Measurements from ENCODE around the gene ATP5MC3.

ATP5MC3 gene

GRCh38 chr2:175140332-175140731 lies 41.2 kb downstream of the ATP5MC3 start:
- no peak for TF ChIP-seq CTCF (IDR thresholded peaks at IDR 0.05; ENCODE audit: borderline replicate concordance, insufficient read depth, low read depth, low read length)
- H3K4me3 ChIP-seq (ENCODE audit: low read depth, low read length): no peak overlapping the region

DNA sequence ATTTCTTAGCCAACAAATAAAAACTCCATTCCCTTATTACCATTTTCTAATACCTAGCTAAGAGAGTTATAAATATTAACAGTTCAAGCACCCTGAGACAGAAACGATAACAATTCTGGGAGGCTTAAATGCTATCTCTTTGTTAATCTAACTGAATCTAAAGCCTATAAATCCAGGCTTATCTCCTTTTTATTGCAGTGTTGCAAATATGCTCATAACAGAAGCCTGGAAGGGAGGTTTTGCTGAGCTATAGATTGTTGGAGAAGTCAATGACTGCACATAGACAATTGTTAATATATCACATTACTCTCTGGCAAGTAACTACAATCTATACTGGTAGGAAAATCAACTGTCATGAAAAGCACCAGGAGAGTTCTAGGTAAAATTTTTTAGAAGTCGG lies 43.7 kb downstream of the ATP5MC3 start:
- TF ChIP-seq CTCF (IDR thresholded peaks at IDR 0.05; ENCODE audit: borderline replicate concordance, insufficient read depth, low read depth, low read length): no peak
- no peak overlapping the region for H3K4me3 ChIP-seq (ENCODE audit: low read depth, low read length)

GRCh38 chr2:175136334-175137215 lies 44.9 kb downstream of the ATP5MC3 start:
- H3K4me3 ChIP-seq (ENCODE audit: low read depth, low read length): no peak overlapping the region
- TF ChIP-seq CTCF (IDR thresholded peaks at IDR 0.05; ENCODE audit: borderline replicate concordance, insufficient read depth, low read depth, low read length): no peak

GRCh38 chr2:175135862-175136261 lies 45.6 kb downstream of the ATP5MC3 start:
- no peak for TF ChIP-seq CTCF (IDR thresholded peaks at IDR 0.05; ENCODE audit: borderline replicate concordance, insufficient read depth, low read depth, low read length)

DNA sequence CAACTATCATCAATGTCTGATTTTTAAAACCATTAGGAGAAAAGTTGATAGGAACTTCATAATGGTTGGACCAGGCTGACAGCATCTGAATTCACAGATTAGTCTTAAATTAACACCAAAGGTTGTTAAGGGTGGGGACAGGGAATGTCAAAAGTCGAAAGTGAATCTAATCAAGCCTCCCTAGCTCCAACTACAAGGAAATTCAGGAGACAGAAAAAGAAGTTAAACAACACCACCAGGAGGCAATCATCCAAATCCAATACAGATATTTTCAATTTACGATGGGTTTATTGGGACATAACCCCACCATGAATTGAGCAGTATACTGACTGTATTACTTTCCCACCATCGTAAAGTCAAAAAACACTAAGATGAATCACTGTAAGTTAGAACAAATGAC lies 46.3 kb downstream of the ATP5MC3 start:
- no peak overlapping the region for H3K4me3 ChIP-seq (ENCODE audit: low read depth, low read length)
- TF ChIP-seq CTCF (IDR thresholded peaks at IDR 0.05; ENCODE audit: borderline replicate concordance, insufficient read depth, low read depth, low read length): no peak

More at GRCh38 chr2:175135862-175136261, 45.6 kb downstream of the ATP5MC3 start:
- H3K4me3 ChIP-seq (ENCODE audit: low read depth, low read length): no peak overlapping the region

DNA sequence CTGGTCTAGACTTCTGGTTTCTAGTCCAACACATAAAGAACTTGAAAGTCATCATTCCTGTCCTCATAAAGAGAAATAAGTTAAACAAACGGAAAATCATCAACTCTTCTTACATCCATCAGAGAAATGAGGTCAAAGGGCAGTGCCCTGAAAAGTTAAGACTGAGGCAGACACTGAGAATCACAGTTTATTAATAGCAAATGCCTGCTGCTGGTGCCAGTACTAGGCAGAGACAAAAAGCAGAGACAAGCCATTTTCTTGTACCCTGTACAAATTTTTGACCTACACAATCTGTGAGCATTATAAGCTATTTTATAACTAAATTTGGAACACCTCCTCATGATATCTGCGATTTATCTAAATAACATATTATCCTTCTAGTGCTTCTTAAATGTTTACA lies 50.3 kb downstream of the ATP5MC3 start:
- no peak for TF ChIP-seq CTCF (IDR thresholded peaks at IDR 0.05; ENCODE audit: borderline replicate concordance, insufficient read depth, low read depth, low read length)
- no peak overlapping the region for H3K4me3 ChIP-seq (ENCODE audit: low read depth, low read length)

- no peak for TF ChIP-seq CTCF (IDR thresholded peaks at IDR 0.05; ENCODE audit: borderline replicate concordance, insufficient read depth, low read depth, low read length)
- H3K4me3 ChIP-seq (ENCODE audit: low read depth, low read length): no peak overlapping the region
These were observed 54.8 kb downstream of the ATP5MC3 start for GRCh38 chr2:175126661-175127060.
